Liver (tissue), 9 donors: ENCODE data around the gene CA11. TPM values are rescaled to one million over a fixed set of nuclear protein-coding genes. Genes with fewer than 3 reads are reported as not detected.

ENCODE experiments used
- DNase-seq: peaks from one replicate; pipeline ENCODE4 v3.0.0-alpha.2; 2017; ENCODE audit warnings: low spot score
- H3K27ac ChIP-seq, 2 donors: one replicate each; pipeline ENCODE4 v1.7.0; 2013; ENCODE audit warnings: inconsistent platforms in 2 of 2, low read length in 2 of 2, control low read depth in 1 of 2, low read depth in 1 of 2, mild to moderate bottlenecking in 1 of 2
- H3K27me3 ChIP-seq, 4 donors: one replicate each; pipeline versions ENCODE4 v1.6.1 to v1.7.0; 2013; ENCODE audit warnings: low read length in 3 of 4, inconsistent platforms in 1 of 4, mild to moderate bottlenecking in 1 of 4, moderate library complexity in 1 of 4; ENCODE audit not compliant: control insufficient read depth in 4 of 4, insufficient read depth in 4 of 4
- H3K36me3 ChIP-seq, 4 donors: one replicate each; pipeline versions ENCODE4 v1.6.1 to v1.7.0; 2013; ENCODE audit warnings: low read length in 3 of 4, mild to moderate bottlenecking in 3 of 4, low read depth in 1 of 4, moderate library complexity in 1 of 4; ENCODE audit not compliant: control insufficient read depth in 4 of 4, insufficient read depth in 3 of 4
- H3K4me1 ChIP-seq, 4 donors: one replicate each; pipeline versions ENCODE4 v1.6.1 to v1.7.0; 2013; ENCODE audit warnings: low read length in 3 of 4, mild to moderate bottlenecking in 3 of 4, moderate library complexity in 1 of 4; ENCODE audit not compliant: control insufficient read depth in 4 of 4, insufficient read depth in 4 of 4
- H3K4me3 ChIP-seq, 3 donors: one replicate each; pipeline versions ENCODE4 v1.6.1 to v1.7.0; 2013; ENCODE audit warnings: low read length in 3 of 3, control low read depth in 1 of 3, low read depth in 1 of 3, mild to moderate bottlenecking in 1 of 3
- H3K9ac ChIP-seq, 2 donors: one replicate each; pipeline ENCODE4 v1.7.0; 2013; ENCODE audit warnings: low read length in 2 of 2, mild to moderate bottlenecking in 2 of 2, moderate library complexity in 2 of 2, control low read depth in 1 of 2, low read depth in 1 of 2
- H3K9me3 ChIP-seq, 4 donors: one replicate each; pipeline versions ENCODE4 v1.6.1 to v1.7.0; 2013; ENCODE audit warnings: low read length in 3 of 4; ENCODE audit not compliant: control insufficient read depth in 4 of 4
- ATF3 ChIP-seq: IDR thresholded peaks from 2 replicates; pipeline ENCODE4 v1.6.1; 2016; ENCODE audit warnings: antibody characterized with exemption
- EGR1 ChIP-seq, 2 donors: IDR thresholded peaks; 2 replicates each; pipeline ENCODE4 v1.6.1; 2016 to 2018; ENCODE audit warnings: antibody characterized with exemption in 2 of 2, low read depth in 2 of 2
- FOXA1 ChIP-seq: IDR thresholded peaks from 2 replicates; pipeline ENCODE4 v1.6.1; 2016; ENCODE audit warnings: antibody characterized with exemption
- FOXA2 ChIP-seq: IDR thresholded peaks from 2 replicates; pipeline ENCODE4 v1.6.1; 2016; ENCODE audit warnings: antibody characterized with exemption
- GABPA ChIP-seq, 2 donors: IDR thresholded peaks in 1 of 2; conservative IDR thresholded peaks in 1 of 2; 2 replicates each; pipeline ENCODE4 v1.6.1; 2016; ENCODE audit warnings: antibody characterized with exemption in 2 of 2, mild to moderate bottlenecking in 1 of 2, moderate library complexity in 1 of 2
- HNF4A ChIP-seq, 2 donors: conservative IDR thresholded peaks; 2 replicates each; pipeline ENCODE4 v1.6.1; 2016; ENCODE audit warnings: antibody characterized with exemption in 2 of 2, mild to moderate bottlenecking in 2 of 2
- HNF4G ChIP-seq: IDR thresholded peaks from 2 replicates; pipeline ENCODE4 v1.6.1; 2016; ENCODE audit warnings: antibody characterized with exemption
- JUND ChIP-seq, 2 donors: IDR thresholded peaks; 2 replicates each; pipeline ENCODE4 v1.6.1; 2016; ENCODE audit warnings: antibody characterized with exemption in 2 of 2
- MAX ChIP-seq: IDR thresholded peaks from 2 replicates; pipeline ENCODE4 v1.6.1; 2016; ENCODE audit warnings: antibody characterized with exemption
- NR2F2 ChIP-seq: IDR thresholded peaks from 2 replicates; pipeline ENCODE4 v1.6.1; 2016; ENCODE audit warnings: antibody characterized with exemption
- RAD21 ChIP-seq, 2 donors: IDR thresholded peaks; 2 replicates each; pipeline ENCODE4 v1.6.1; 2016; ENCODE audit warnings: antibody characterized with exemption in 2 of 2, mild to moderate bottlenecking in 2 of 2
- REST ChIP-seq: IDR thresholded peaks from 2 replicates; pipeline ENCODE4 v1.6.1; 2016; ENCODE audit warnings: antibody characterized with exemption, mild to moderate bottlenecking
- RXRA ChIP-seq, 2 donors: IDR thresholded peaks; 2 replicates each; pipeline ENCODE4 v1.6.1; 2017 to 2018; ENCODE audit warnings: antibody characterized with exemption in 2 of 2, mild to moderate bottlenecking in 1 of 2
- SP1 ChIP-seq: IDR thresholded peaks from 2 replicates; pipeline ENCODE4 v1.6.1; 2018; ENCODE audit warnings: antibody characterized with exemption, mild to moderate bottlenecking
- TAF1 ChIP-seq: conservative IDR thresholded peaks from 2 replicates; pipeline ENCODE4 v1.6.1; 2016; ENCODE audit warnings: antibody characterized with exemption, mild to moderate bottlenecking
- YY1 ChIP-seq: IDR thresholded peaks from 2 replicates; pipeline ENCODE4 v1.6.1; 2016; ENCODE audit warnings: antibody characterized with exemption, mild to moderate bottlenecking
- ZBTB33 ChIP-seq: IDR thresholded peaks from 2 replicates; pipeline ENCODE4 v1.6.1; 2016; ENCODE audit warnings: antibody characterized with exemption
- WGBS: extraction: QIAGEN DNeasy Blood & Tissue Kit; methylation state at CpG from one replicate; pipeline ENCODE4 v1.1.7; 2013; 5-methylcytosine and 5-hydroxymethylcytosine counted together
- polyA plus RNA-seq, 2 donors: library from polyadenylated mRNA; stranded (reverse) in 1 of 2; unstranded in 1 of 2; fragments of 200-250 nt in 1 of 2; fragments of >200 nt in 1 of 2; fragmentation: Nextera tagmentation in 1 of 2; extraction: Ambion mirVana in 1 of 2; gene quantifications; one replicate each; pipeline versions ENCODE4 v1.2.1 to v1.2.3, GENCODE V29; 2013 to 2015
- total RNA-seq, 2 donors: library from RNA; depleted of rRNA; stranded (reverse); fragments of >200 nt; gene quantifications; one replicate each; pipeline ENCODE4 v1.2.3, GENCODE V29; 2014
- TF ChIP-seq, protein P1 (sequence below): fragments of 150-350 bp; IDR thresholded peaks from 2 replicates; pipeline ENCODE4 v1.5.1; 2017; ENCODE audit warnings: improper control_type of control experiment, low read depth, low read length; ENCODE audit not compliant: missing input control
- donor health status: healthy.
- donor health status: healthy.
- donor health status: healthy.
- donor health status: healthy.
- donor health status: healthy.

The CA11 gene
- total and polyA plus RNA-seq, 4 donors = 0.09 to 1.1 (median 0.34) TPM

- Histone ChIP-seq H3K4me1 (peaks cover 0 to 3% (median 0%) of the 10 kb centered on the region in 4 donors), H3K36me3 (no peaks in the 10 kb centered on the region), H3K27ac (no peak overlapping the region), H3K9me3 (no peaks in the 10 kb centered on the region), H3K4me3 (no peak overlapping the region), H3K9ac (no peak overlapping the region), H3K27me3 (no peaks in the 10 kb centered on the region)
- no peak for DNase-seq
- 85% methylated on average over 10 of the region's 10 CpGs for WGBS
- TF ChIP-seq JUND (IDR thresholded peaks at IDR 0.05) (no peak), GABPA (IDR thresholded peaks at IDR 0.05 in 1 of 2, conservative IDR thresholded peaks at IDR 0.05 in 1 of 2) (no peak), SP1 (no peak), MAX (no peak), RAD21 (IDR thresholded peaks at IDR 0.05) (no peak), NR2F2 (no peak), TAF1 (no peak), HNF4G (no peak), EGR1 (IDR thresholded peaks at IDR 0.05; ENCODE audit: low read depth in 2 of 2) (no peak), FOXA1 (no peak), RXRA (IDR thresholded peaks at IDR 0.05) (no peak), REST (no peak), YY1 (no peak), ATF3 (no peak), HNF4A (conservative IDR thresholded peaks at IDR 0.05) (no peak), FOXA2 (no peak), ZBTB33 (no peak)
- TF ChIP-seq, protein P1, sequence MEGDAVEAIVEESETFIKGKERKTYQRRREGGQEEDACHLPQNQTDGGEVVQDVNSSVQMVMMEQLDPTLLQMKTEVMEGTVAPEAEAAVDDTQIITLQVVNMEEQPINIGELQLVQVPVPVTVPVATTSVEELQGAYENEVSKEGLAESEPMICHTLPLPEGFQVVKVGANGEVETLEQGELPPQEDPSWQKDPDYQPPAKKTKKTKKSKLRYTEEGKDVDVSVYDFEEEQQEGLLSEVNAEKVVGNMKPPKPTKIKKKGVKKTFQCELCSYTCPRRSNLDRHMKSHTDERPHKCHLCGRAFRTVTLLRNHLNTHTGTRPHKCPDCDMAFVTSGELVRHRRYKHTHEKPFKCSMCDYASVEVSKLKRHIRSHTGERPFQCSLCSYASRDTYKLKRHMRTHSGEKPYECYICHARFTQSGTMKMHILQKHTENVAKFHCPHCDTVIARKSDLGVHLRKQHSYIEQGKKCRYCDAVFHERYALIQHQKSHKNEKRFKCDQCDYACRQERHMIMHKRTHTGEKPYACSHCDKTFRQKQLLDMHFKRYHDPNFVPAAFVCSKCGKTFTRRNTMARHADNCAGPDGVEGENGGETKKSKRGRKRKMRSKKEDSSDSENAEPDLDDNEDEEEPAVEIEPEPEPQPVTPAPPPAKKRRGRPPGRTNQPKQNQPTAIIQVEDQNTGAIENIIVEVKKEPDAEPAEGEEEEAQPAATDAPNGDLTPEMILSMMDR = no peak
Observed at GRCh38 chr19:48671446-48671995, 25.5 kb upstream of the CA11 start.
